Epithelial cell of esophagus (primary cell): ENCODE data around the gene AKR1A1.

Source experiments
- DNase-seq: peaks from one replicate; pipeline ENCODE4 v3.0.0; 2010; ENCODE audit warnings: low read depth
- H3K4me3 ChIP-seq: 2 replicates; pipeline ENCODE4 v1.5.1; 2011; ENCODE audit warnings: mild to moderate bottlenecking, low read length, control low read depth
- TF ChIP-seq, protein P1 (sequence below): IDR thresholded peaks from 2 replicates; pipeline ENCODE4 v1.5.1; 2011; ENCODE audit warnings: low read depth, mild to moderate bottlenecking, low read length, control low read depth, inconsistent platforms; ENCODE audit not compliant: insufficient read depth; ENCODE audit errors: missing control alignments

AKR1A1 gene

DNA sequence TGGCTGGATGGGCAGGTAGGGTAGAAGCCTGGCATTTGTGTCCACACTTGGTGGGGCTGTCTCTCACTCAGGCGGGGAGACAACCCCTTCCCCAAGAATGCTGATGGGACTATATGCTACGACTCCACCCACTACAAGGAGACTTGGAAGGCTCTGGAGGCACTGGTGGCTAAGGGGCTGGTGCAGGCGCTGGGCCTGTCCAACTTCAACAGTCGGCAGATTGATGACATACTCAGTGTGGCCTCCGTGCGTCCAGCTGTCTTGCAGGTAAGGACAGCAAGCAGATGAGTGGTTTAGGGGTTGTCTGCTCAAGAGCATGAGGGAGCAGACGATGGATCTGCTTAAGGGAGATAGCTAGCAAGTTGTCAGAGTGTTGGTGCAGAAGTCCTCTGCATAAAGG lies 17.3 kb downstream of the AKR1A1 start:
- TF ChIP-seq, protein P1, sequence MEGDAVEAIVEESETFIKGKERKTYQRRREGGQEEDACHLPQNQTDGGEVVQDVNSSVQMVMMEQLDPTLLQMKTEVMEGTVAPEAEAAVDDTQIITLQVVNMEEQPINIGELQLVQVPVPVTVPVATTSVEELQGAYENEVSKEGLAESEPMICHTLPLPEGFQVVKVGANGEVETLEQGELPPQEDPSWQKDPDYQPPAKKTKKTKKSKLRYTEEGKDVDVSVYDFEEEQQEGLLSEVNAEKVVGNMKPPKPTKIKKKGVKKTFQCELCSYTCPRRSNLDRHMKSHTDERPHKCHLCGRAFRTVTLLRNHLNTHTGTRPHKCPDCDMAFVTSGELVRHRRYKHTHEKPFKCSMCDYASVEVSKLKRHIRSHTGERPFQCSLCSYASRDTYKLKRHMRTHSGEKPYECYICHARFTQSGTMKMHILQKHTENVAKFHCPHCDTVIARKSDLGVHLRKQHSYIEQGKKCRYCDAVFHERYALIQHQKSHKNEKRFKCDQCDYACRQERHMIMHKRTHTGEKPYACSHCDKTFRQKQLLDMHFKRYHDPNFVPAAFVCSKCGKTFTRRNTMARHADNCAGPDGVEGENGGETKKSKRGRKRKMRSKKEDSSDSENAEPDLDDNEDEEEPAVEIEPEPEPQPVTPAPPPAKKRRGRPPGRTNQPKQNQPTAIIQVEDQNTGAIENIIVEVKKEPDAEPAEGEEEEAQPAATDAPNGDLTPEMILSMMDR, result no peak
- H3K4me3 ChIP-seq, result no peak overlapping the region
- DNase-seq, result no peak

DNA sequence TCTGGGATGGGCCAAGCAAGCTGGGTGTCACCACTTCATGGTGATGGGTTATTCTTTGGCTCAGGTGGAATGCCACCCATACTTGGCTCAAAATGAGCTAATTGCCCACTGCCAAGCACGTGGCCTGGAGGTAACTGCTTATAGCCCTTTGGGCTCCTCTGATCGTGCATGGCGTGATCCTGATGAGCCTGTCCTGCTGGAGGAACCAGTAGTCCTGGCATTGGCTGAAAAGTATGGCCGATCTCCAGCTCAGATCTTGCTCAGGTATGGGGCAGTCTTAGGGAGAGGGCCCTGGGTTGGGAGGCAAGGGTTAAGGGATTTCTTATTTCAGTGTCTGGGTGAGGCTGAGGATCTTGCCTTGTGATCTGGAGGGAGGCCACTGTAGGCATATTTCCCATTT lies 17.8 kb downstream of the AKR1A1 start:
- peak; percentile 36 for DNase-seq
- no peak overlapping the region for H3K4me3 ChIP-seq
- TF ChIP-seq, protein P1, result no peak

DNA sequence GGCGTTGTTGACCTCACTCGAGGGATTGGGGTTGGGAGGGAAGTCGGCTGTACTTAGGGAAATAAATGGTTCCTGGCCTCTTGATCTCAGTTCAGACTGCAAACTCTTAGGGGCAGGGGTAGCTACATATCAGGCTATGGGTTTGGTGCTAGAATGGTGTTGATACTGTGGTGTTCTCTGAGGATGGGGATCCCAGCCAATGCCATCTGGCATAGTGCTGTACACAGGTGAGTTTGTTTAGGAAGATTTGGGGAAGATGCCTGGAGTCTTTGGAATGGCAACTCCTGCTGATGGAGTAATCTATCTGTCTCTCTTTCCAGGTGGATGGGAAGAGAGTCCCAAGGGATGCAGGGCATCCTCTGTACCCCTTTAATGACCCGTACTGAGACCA lies 18.9 kb downstream of the AKR1A1 start:
- TF ChIP-seq, protein P1, result no peak
- no peak overlapping the region for H3K4me3 ChIP-seq
- no peak for DNase-seq

DNA sequence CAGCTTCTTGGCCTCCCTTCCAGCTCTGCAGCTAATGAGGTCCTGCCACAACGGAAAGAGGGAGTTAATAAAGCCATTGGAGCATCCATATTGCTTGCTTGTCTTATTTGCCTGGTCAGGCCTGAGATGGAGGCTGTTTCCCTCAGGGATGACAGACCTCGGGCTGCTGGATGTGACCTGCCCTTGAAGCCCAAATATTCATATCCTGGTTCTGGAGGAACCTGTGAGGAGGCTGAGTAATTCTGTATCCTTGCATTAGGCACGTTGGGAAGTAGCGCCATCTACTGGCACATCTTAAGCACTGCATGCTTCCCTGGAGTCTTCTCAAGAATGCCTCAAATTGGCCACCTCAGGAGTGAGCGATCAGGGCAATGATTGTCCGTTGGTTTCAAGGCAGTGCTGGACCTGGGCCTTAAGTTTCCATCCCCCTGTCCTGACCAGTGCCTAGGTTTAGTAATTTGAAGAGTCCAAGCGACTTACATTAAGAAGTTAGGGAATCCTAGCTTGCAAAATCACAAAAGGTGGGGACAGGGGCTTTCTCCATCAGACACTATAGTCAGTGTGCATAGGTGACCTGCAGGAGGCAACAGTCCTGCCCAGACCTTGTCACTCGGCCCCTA lies 19.4 kb downstream of the AKR1A1 start:
- DNase-seq, result peak; percentile 84
- H3K4me3 ChIP-seq, result no peak overlapping the region
- TF ChIP-seq, protein P1, result peak; percentile 100

DNA sequence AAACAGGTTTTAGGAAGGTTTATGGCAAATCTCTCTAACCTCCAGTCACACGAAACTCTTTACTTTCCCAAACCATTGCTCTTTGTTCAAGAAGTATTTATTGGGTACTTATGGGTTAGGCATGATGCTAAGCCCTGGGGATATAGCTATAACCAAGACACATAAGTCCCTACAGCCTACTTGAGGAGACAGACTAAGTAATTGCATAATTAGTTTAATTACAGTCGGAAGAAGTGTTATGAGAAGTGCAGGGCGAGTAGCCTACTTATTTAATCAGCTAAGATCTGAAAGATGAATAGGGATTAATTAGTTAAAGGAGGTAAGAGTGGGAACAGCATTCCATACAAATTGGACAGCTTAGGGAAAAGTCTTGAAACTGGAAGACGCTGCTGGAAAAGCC lies 20.0 kb downstream of the AKR1A1 start:
- H3K4me3 ChIP-seq, result no peak overlapping the region
- TF ChIP-seq, protein P1, result no peak
- no peak for DNase-seq

DNA sequence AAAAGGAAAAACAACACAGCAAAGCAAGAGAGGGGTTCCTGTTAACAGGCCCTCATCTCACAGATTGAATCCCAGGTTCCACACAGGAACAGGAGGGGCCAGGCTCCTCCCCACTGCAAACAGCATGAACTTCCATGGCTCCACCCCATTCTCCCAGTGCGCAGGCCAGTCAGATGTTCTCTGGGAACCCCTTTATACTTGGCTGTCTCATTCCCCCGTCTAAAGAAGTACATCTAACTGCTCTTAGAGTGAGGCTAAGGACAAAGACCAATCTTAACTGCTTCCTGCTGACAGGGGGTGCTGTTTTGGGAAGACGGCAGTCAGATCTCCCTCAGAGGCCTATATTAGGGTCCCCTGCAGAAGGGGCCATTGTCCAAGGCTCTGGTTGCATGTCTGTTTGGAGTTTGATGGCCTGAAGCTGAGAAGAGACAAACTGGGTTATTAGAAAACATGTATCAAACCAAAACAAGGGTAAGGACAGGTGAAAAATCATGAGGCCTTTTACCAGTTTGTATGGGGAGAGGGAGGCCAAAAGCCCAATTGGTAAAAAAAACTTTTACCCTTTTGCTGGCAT lies 22.7 kb downstream of the AKR1A1 start:
- no peak for DNase-seq
- TF ChIP-seq, protein P1, result peak; percentile 18

DNA sequence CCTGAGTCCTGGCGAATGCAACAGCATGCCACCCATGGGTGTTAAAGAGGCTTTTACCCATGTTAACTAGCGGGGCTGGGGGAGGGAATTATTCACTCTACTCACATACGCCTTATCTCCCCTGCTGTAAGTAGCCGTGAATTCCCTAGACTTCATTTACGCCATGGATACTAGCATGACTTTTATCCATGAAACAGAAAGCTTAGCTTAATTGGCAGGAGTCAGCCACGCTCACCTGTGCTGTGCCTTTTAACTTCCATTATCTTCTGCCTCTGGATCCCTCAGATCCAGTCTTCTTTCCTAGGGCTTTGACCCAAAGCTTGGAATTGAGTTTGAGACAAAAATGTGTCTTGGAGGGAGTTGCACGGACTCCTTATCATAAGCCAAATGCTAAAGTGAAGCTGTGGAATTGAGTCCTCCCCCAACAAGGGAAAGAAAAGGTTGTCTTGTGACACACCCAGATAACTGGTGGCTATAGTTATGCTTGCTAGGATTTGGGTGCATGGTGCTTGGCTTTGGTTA lies 23.5 kb downstream of the AKR1A1 start:
- TF ChIP-seq, protein P1, result no peak
- no peak for DNase-seq
- no peak overlapping the region for H3K4me3 ChIP-seq

More for the DNA sequence above, 22.7 kb downstream of the AKR1A1 start:
- H3K4me3 ChIP-seq, result no peak overlapping the region
